Measurements from ENCODE around the gene STXBP3.
A peak's percentile ranks its signal among the peaks of the same experiment; 100 is the strongest.

STXBP3 gene

DNA sequence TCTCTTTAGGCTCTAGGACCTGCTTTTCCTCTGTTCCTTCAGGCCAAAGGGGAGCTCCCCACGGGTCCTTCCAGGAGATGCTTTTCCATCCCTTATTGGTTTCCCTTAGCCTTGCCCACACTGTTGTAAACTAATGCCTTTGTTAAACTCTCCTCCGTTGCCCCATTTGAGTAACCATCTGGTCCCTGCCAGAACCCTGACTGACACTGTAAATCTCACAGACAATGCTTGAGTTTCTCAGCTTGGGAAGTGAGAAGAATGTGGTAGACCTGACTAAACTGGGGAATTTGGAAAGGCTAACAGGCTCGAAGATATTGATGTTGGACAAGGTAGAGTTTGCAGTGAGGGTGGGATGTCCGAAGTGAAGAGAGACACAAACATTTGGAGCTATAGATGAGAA is 99.0 kb downstream of the STXBP3 start:
- no peak for DNase-seq

DNA sequence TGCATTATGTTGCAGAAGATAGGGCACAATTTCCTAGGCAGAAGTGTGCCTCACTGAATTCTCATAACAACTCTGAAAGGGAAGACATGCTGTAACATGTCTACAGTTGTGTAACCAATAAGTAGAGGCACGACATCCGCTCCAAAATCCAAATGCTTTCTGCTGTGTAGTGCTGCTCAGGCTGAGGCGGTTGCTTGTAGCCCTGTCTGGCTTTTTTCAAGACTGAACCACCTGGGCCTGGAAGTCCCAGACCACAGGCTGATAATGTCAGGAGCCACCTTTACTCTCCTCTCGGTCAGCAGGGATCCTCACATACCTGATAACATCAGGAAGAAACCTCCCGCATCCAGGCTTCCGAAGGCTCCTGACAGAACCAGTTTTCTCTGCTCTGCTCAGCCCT is 99.5 kb downstream of the STXBP3 start:
- DNase-seq = no peak

- no peak for DNase-seq
Observed at GRCh38 chr1:108847494-108847893, 101.0 kb downstream of the STXBP3 start.

- DNase-seq = no peak
Observed at GRCh38 chr1:108848806-108849205, 102.3 kb downstream of the STXBP3 start.

DNA sequence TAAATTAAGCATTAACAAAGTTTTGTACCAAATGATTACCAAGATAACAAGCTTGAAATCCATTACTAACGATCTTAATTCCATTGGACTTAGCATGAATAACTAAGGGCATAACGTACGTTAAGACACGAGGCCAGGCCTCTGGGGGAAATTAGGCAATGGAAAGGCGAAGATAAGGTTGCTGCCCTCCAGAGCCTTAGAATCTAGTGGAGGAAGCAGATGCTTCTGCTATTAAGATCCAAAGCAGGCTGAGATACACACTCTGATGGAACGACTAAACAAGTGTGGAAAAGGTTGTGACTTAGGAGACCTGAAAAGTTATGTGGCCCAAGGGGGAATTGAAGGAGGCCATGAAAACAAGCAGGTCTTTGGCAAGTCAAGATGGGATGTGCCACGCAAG is 104.5 kb downstream of the STXBP3 start:
- no peak for DNase-seq

- DNase-seq = no peak
Observed at GRCh38 chr1:108851567-108851966, 105.1 kb downstream of the STXBP3 start.

DNA sequence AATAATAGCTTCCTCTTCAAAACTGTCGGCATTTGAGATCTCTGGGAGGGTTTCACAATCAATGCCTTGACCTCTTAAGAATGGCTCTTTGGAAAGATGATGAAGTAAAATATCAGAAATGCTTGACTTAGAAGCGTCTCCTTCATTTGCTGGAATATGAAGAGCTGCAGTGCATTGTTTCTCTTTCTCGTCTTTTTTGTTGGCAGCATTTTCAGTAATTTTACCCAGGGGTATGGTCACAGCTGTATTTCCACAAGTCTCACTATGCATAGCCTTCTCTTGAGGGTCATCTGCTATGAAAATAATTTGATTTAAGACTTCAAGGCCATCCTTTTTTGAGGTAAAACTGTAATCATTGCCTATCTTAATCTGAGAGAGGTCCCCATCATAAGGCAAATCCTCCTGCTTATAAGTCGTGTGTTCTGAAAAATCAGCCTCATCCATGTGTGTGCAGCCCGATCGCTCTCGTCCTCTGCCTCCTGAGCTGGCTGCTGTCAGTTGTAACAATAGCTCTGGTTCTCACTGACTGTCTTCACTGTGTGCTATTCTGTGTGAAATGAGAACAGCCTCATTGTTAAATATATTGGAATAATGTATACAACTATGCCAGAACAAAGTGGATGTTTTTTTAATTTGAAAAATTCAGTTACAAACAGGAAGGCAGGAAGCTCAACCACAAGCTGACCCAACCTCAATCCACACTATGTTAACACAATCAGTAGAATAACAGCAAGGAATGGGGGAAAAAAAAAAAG is 105.9 kb downstream of the STXBP3 start:
- no peak for DNase-seq

DNA sequence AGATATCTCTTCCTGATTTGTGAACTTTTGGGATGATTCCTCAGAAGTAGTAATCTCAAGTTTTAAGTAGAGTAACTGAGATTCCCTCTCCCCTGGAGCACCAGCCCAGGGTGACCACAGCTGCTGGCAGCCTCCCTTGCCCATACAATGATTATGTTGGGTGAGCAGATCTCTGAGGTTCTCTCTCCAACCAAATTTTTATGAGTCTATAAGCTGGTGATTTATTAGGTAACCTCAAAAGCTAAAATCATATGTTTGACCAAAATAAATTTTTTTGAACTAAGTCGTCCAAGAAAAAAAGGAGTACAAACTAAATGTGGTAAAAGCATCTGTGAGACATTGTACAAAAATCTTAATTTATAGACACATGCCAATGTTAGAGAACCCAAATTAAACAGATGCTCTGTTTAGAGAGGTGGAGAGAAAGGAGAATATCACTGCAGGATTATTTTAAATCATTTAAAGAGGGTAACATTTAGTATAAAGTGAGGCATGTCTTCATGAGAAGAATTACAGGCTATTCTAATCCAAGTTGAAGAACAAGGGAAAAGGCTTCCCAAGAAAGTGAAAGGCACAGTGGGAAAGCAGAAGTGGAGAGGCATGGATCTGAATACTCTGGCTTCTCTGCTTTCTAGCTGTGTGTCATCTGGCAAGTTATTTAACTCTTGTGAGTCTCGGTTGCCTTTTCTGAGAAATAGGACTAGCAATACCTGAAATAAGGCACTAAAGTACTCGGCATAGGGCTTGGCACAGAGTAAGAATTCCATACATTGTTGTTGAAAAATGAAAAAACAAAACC is 107.9 kb downstream of the STXBP3 start:
- DNase-seq = peak; percentile 60

DNA sequence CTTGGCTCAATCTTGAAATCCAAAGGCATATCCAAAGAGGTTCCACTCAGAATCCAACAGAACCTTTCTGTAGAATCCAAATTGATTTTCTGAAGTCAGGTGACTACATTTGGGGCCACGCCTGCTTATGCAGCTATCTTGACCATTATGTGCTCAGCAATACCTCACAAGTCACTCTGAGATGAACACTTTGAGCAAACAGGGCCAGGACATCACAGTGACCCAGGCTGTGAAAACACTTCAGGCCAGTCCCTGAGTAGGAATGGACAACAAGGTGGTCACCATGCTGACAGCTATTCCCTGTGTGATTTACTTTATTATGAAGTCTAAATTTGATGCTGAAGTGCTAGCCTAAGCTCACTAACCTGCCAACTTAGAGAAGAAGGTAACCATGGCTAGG is 110.5 kb downstream of the STXBP3 start, which contains the start of gene AKNAD1:
Gene AKNAD1, minus strand, starts transcription at position 101 of the 400 bp plus-strand sequence. CDS start 4,430 bp downstream, outside the sequence.
- DNase-seq = no peak

DNA sequence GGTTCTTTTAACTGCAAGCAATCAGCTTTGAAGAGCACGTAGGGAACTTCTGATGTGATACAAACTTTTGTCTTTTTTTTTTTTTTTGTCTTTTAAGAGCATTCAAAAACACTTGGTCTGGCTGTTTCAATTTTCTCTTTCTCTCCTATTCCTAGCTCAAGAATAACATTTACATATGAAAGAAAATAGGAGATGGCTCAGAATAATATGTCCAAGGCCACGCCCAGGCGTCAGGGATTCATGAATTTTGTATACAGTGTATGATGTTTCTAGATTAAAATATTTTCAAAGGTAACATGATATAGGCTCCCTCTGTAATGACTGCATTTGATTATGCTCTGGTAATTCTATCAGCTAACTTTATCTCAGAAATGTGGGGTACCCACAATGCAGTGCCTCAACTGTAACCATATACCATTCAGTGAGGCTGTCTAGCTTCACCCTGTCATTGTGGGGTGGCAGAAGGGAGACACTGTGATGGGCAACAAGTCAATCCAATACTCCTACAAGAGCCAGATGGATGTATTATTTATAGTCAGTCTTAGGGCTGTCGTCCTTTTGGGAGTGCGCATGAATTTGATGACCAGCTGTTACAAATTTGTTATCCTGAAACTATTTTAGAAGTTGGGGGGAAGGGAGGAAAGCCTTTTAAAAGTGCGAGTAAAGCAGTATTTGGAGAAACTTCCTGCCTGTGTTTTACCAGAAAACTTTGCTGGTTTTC is 111.9 kb downstream of the STXBP3 start:
- peak; percentile 31 for DNase-seq

All from femur (tissue), 1 donor.